T-helper 1 cell treated with Interleukin-12 subunit alpha and Interleukin-12 subunit beta and Interleukin-4 antibody, amounts not matched to agents 30 μg/mL and 1 μg/mL, for 36 hours (primary cell): ENCODE data around the gene FHIT.
"Not testable (repeated sequence)": the region's sequence is repeated elsewhere in the genome, so short reads cannot be mapped to it uniquely, and the experiment has no call there.

Experiments used
- H3K27ac Mint-ChIP-seq: one replicate; pipeline ENCODE4 v1.8.0; 2021; ENCODE audit warnings: mild to moderate bottlenecking, mixed read lengths
- H3K27me3 Mint-ChIP-seq: one replicate; pipeline ENCODE4 v1.8.0; 2021; ENCODE audit warnings: low read depth, mixed read lengths
- H3K36me3 Mint-ChIP-seq: one replicate; pipeline ENCODE4 v1.8.0; 2021; ENCODE audit warnings: low read depth, mixed read lengths
- H3K4me1 Mint-ChIP-seq: one replicate; pipeline ENCODE4 v1.8.0; 2021; ENCODE audit warnings: low read depth, mixed read lengths
- H3K4me3 Mint-ChIP-seq: one replicate; pipeline ENCODE4 v1.8.0; 2021; ENCODE audit warnings: mild to moderate bottlenecking, moderate library complexity, mixed read lengths
- H3K9me3 Mint-ChIP-seq: one replicate; pipeline ENCODE4 v1.8.0; 2021; ENCODE audit warnings: mixed read lengths

FHIT gene

DNA sequence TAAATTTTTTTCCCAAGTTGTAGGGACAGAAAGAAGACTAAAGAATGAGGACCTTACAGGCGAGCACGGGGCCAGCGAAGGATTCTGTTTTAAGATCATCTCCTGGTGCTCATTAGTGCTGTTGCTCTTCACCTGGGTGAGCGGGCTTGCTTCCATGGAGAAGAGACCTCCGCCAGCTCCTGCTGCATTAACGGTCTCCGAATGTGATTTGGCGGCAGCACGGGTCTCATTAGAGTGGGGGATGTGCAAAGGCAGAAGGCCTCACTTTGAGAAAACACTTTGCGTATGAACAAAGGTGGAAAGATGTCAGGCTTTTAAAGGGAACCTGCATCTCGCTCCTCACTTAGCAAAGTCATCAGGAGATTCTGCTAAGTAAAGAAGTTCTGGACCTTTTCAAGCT, 1448.0 kb downstream of the FHIT start:
- Mint-ChIP-seq H3K4me3 (no peak overlapping the region), H3K36me3 (peaks cover 10% of the 10 kb centered on the region), H3K4me1 (peaks cover 2% of the 10 kb centered on the region), H3K9me3 (no peaks in the 10 kb centered on the region), H3K27me3 (no peaks in the 10 kb centered on the region), H3K27ac (no peak overlapping the region)

DNA sequence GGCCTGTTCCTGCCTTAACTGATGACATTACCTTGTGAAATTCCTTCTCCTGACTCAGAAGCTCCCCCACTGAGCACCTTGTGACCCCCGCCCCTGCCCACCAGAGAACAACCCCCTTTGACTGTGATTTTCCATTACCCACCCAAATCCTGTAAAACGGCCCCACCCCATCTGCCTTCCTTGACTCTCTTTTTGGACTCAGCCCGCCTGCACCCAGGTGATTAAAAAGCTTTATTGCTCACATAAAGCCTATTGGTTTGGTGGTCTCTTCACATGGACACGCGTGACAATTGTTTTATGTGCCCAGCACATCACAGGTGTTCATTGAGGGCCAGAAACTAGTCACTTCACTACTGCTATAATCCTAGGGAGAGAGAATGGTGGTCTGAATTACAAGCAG, 1448.8 kb downstream of the FHIT start:
- peaks cover 10% of the 10 kb centered on the region for H3K36me3 Mint-ChIP-seq
- H3K4me3 Mint-ChIP-seq, H3K27me3 Mint-ChIP-seq, H3K9me3 Mint-ChIP-seq, H3K4me1 Mint-ChIP-seq, H3K27ac Mint-ChIP-seq: not testable (repeated sequence)

DNA sequence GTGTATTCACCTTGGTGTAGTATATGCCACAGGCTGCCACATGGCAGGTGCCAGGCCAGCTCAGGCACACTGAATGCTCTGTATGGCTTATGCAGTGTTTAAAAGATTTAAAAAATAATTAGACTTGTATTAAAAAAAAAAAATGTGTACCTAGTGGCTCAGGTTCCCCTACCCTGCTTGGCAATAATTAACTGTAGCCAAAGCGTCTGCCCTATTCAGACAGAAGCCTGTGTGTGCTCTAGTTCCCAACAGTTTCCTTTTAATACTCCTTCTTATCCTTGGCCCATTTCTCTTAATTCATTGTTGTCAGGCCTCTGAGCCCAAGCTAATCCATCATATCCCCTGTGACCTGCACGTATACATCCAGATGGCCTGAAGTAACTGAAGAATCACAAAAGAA, 1449.2 kb downstream of the FHIT start:
- Mint-ChIP-seq H3K27ac (no peak overlapping the region), H3K4me1 (peaks cover 2% of the 10 kb centered on the region)

DNA sequence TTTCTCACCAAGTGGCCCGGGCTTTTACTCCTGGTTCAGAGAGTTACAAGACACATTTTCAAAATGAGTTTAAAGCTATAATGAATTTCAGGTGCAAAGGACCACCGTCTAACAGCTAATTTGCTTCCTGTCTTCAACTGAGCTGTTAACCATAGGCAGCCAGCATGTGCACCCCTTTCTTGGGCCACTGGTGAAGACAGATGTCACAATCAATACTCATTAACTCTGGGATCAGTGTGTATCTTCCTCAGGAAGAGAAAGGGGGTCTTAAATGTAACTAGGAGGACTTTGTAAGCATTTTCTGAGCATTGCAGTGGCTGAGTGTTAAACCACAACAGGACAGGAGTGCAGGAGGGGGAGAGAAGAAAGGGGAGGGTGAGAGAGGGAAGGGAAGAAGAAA, 1450.8 kb downstream of the FHIT start:
- no peaks in the 10 kb centered on the region for H3K9me3 Mint-ChIP-seq
- H3K4me3 Mint-ChIP-seq = no peak overlapping the region
- no peaks in the 10 kb centered on the region for H3K27me3 Mint-ChIP-seq
- H3K27ac Mint-ChIP-seq = no peak overlapping the region
- peaks cover 7% of the 10 kb centered on the region for H3K36me3 Mint-ChIP-seq
- peaks cover 2% of the 10 kb centered on the region for H3K4me1 Mint-ChIP-seq

More for the DNA sequence above, 1449.2 kb downstream of the FHIT start:
- H3K36me3 Mint-ChIP-seq = peaks cover 9% of the 10 kb centered on the region
- H3K4me3 Mint-ChIP-seq = no peak overlapping the region
- no peaks in the 10 kb centered on the region for H3K9me3 Mint-ChIP-seq
- no peaks in the 10 kb centered on the region for H3K27me3 Mint-ChIP-seq

DNA sequence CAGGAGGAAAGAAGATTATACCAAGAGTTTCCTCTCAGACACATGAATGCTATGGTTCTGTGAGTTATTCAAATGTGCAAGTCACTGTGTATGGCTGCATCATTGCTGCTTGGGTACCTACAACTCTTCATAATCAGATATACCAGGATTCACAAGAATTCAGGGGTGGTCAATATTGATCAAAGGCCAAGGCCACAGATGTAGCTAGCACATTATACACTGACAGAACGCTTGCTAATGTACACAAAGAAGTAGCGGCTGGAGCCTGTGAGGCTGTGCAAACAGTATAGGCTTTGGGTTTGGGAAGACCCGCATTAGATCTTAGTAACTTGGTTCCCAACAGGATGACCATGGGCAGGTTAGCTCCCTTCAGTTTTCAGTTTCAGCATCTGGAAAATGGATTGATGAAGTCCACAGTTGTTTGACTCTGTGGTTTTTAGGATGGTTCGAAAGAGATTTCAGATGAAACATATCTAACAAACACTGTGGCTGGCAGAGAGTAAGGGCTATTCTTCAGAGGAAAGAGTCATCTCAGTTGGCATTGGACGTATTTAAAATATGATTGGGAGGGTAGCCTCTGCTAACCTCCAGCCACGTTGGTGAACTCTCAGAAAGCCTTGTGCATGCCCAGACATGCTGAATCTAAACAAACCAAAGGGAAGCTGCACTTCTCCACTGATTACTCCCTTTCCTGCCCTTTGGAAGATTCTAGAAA, 1452.7 kb downstream of the FHIT start:
- Mint-ChIP-seq H3K4me3 (no peak overlapping the region), H3K27ac (no peak overlapping the region), H3K36me3 (peaks cover 12% of the 10 kb centered on the region), H3K4me1 (peaks cover 2% of the 10 kb centered on the region), H3K27me3 (no peaks in the 10 kb centered on the region), H3K9me3 (no peaks in the 10 kb centered on the region)

DNA sequence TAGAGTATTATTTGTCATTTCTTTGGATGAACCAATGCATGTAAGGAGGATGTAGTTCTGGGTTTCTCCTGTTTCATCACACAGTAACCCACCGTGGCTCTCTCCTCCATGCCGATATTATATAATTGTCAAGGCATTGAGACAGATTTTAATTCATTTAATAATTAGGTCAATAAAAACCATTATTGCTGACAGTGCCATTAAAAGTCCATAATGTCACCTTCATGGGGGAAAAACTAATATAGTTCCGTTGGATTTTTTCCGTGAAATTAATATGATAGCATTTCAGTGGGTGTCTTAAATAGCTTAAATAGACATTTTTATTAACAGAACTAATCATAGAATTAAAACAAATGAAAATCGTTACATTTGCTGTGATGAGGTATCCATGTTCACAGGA, 1453.7 kb downstream of the FHIT start:
- H3K36me3 Mint-ChIP-seq = peaks cover 11% of the 10 kb centered on the region
- peaks cover 6% of the 10 kb centered on the region for H3K4me1 Mint-ChIP-seq
- H3K9me3 Mint-ChIP-seq = no peaks in the 10 kb centered on the region
- H3K27ac Mint-ChIP-seq = no peak overlapping the region
- H3K4me3 Mint-ChIP-seq = no peak overlapping the region
- H3K27me3 Mint-ChIP-seq = no peaks in the 10 kb centered on the region

DNA sequence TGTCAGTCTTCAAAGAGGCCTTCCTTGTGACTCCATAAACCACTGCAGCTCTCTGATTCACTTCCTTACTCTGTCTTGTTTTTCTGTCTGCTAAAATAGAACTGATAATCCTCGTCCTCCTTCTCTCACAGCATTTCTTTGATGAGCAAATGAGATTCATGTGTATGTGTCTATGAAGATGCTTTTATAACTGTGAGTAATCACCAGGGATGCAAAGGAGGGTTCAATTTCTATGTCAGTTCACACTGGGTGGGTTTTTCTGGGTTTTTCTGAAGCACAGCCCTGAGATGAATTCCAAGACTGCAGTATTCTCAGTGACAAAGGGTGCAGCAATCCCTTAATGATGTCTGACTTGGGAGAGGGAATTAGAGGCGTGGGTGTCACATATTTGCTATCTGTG, 1454.8 kb downstream of the FHIT start:
- H3K4me1 Mint-ChIP-seq = peaks cover 6% of the 10 kb centered on the region
- H3K9me3 Mint-ChIP-seq = no peaks in the 10 kb centered on the region
- H3K36me3 Mint-ChIP-seq = peaks cover 10% of the 10 kb centered on the region
- H3K4me3 Mint-ChIP-seq = no peak overlapping the region
- no peak overlapping the region for H3K27ac Mint-ChIP-seq
- H3K27me3 Mint-ChIP-seq = no peaks in the 10 kb centered on the region

DNA sequence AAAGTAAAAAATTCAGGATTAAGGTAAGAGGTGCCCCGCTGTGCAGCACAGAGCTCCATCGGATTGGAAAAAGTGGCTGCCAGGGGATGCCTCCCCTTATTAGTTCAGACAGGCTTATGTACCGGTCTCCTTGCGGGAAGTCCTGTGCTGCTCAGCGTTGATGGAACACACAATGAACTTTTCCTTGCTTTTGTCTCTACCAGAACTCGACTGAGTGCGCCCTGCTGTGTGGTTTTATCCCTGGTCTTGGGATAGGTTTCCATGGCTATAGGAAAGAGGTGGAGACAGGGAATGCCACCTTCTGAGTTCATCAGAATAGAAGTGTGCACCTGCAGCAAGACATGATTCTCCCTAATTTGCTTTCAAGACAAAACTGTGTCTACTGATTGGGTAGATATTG, 1455.5 kb downstream of the FHIT start:
- peaks cover 10% of the 10 kb centered on the region for H3K36me3 Mint-ChIP-seq
- H3K4me1 Mint-ChIP-seq = peaks cover 8% of the 10 kb centered on the region
- H3K4me3 Mint-ChIP-seq = no peak overlapping the region
- H3K27me3 Mint-ChIP-seq = no peaks in the 10 kb centered on the region
- no peak overlapping the region for H3K27ac Mint-ChIP-seq
- H3K9me3 Mint-ChIP-seq = no peaks in the 10 kb centered on the region

DNA sequence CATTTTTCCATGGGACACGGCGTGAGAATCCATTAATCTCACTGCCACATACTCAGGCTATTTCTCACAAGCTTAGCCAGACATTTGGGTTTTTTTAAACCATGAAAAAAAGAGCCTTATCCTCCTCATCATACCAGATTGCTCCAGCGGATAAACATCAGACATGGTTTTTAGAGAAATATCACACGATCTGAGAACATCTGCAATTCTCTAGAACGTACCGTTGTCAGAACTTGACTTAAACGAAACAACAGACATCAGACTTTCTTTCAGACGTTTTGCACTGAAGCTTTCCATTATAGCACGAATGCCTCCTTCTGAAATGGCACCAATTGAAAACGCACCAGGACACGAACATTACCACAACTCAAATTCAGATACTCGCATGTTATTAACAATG, 1457.3 kb downstream of the FHIT start:
- no peaks in the 10 kb centered on the region for H3K9me3 Mint-ChIP-seq
- peaks cover 14% of the 10 kb centered on the region for H3K4me1 Mint-ChIP-seq
- H3K27me3 Mint-ChIP-seq = no peaks in the 10 kb centered on the region
- no peak overlapping the region for H3K27ac Mint-ChIP-seq
- no peak overlapping the region for H3K4me3 Mint-ChIP-seq
- peaks cover 14% of the 10 kb centered on the region for H3K36me3 Mint-ChIP-seq

DNA sequence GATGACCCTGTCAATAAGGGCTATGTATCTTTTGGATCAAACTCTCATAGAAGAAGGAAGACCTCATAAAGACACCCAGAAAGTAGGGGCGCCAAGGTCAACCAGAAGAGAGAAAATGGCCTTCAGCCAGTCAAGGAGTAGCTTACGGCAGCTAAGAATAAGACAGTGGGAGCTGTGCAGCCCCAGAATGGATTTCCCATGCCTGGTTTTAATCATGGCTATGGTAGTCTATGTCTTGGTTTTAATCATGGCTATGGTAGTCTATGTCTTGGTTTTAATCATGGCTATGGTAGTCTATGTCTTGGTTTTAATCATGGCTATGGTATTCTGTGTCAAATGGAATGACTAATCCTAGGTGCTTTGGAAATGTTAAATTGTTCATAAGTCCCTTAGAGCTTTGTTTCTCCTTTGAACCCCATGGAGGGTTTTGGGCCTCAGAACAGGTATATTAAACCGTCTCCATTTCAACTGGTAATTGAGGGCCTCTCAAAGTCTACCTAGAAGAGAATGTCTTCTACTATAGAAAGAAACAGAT, 1459.4 kb downstream of the FHIT start:
- no peak overlapping the region for H3K4me3 Mint-ChIP-seq
- no peaks in the 10 kb centered on the region for H3K27me3 Mint-ChIP-seq
- H3K9me3 Mint-ChIP-seq = no peaks in the 10 kb centered on the region
- H3K27ac Mint-ChIP-seq = no peak overlapping the region
- peaks cover 18% of the 10 kb centered on the region for H3K36me3 Mint-ChIP-seq
- H3K4me1 Mint-ChIP-seq = peaks cover 21% of the 10 kb centered on the region

DNA sequence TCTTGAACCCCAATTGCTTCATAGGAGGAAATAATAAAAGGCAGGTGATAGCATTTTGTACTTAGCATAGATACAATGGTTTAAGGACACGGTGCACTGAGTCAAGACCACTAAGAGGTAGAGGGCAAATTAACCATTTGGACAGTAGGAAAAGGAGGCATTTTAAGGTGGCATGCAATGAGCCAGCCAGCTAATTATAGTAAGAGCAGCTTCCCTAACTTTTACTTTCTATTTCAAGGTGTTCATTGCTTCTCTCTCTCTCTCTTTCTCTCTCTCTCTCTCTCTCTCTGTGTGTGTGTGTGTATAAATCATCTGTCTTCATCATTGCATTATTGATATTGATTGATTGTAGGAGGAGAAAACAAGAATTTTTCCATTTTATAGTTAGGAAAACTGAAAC, 1461.0 kb downstream of the FHIT start:
- peaks cover 27% of the 10 kb centered on the region for H3K36me3 Mint-ChIP-seq
- no peaks in the 10 kb centered on the region for H3K9me3 Mint-ChIP-seq
- H3K4me3 Mint-ChIP-seq = no peak overlapping the region
- H3K27me3 Mint-ChIP-seq = no peaks in the 10 kb centered on the region
- H3K4me1 Mint-ChIP-seq = peaks cover 21% of the 10 kb centered on the region
- H3K27ac Mint-ChIP-seq = peak overlapping the region; percentile 3

DNA sequence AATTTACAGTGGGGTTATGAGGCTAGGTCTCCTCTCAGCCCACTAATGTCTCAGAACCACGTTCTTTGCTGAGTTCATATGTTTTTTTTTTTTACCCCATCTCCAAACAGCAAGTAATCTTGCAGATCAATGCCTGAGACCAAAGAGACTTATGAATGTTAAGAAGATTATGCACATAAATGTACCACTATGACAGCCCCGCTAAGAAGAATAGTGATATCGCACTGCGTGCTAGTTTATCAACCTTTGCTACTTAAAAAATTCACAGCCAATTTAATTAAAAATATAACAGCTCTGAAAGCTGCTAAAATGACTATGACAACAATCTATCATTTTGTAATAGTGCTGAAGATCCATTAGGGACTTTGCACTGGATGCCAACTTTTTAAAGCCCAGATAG, 1462.5 kb downstream of the FHIT start:
- peaks cover 25% of the 10 kb centered on the region for H3K36me3 Mint-ChIP-seq
- H3K27ac Mint-ChIP-seq = no peak overlapping the region
- no peaks in the 10 kb centered on the region for H3K27me3 Mint-ChIP-seq
- H3K9me3 Mint-ChIP-seq = peaks cover 3% of the 10 kb centered on the region
- H3K4me1 Mint-ChIP-seq = peaks cover 32% of the 10 kb centered on the region
- no peak overlapping the region for H3K4me3 Mint-ChIP-seq

DNA sequence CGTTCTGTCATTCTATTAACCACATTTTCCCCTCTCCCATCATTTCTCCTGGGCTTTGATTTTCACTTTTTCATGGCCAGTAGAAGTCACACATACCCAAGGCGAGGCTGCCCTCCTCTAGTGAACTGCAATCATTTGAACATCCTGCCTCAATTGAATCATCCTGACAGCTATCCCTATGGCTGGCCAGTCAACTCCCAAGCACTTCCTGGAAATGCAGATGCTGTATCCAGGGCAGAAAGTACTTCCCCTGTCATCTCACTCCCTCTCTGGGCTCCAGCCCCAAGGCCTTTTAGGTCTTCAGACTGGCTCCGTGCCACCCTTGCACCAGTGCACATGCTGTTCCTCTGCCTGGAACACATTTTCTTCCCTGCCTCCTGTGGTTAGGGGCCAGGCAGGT, 1463.1 kb downstream of the FHIT start:
- Mint-ChIP-seq H3K27me3 (no peaks in the 10 kb centered on the region), H3K27ac (no peak overlapping the region), H3K36me3 (peaks cover 25% of the 10 kb centered on the region), H3K4me1 (peaks cover 38% of the 10 kb centered on the region), H3K9me3 (peaks cover 3% of the 10 kb centered on the region), H3K4me3 (no peak overlapping the region)

DNA sequence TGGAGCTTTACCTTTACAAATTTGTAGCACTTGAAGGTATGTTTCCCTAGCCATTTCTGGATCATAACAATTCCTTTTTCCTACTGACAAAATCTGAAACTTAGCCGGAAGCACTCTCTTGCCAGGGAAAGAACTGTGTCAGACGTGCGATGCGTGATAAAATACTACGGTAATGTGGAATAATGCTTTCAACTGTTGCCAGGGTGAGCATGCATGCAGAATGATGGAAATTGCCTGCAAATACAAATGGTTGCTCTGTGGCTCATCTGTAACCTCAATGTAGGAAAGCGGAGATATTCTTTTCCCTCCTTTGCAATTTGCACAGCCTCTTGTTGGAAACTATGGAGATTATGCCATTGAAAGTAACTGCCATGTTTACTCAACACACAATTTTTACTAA, 1464.9 kb downstream of the FHIT start:
- Mint-ChIP-seq H3K36me3 (peaks cover 27% of the 10 kb centered on the region), H3K9me3 (peaks cover 3% of the 10 kb centered on the region), H3K4me1 (peaks cover 39% of the 10 kb centered on the region), H3K27me3 (no peaks in the 10 kb centered on the region), H3K4me3 (no peak overlapping the region), H3K27ac (no peak overlapping the region)

DNA sequence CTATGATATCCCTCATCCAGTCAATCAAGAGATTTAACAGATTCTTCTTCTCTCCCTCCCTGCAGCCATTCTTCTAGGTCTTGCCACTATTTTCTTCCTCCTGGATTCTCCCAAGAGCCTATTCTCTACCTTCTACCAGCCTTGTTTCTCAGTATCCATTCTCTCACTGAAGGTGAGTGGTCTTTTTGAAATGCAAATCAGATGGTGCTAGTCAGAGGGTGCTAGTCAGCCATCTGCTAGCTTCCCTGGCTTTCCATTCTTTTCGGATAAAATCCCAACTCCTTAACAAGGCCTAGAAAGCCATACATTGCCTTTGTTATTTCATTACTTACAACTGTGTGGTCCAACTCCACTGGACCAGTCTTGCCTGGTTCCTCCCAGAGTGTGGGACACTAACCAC, 1467.1 kb downstream of the FHIT start:
- no peak overlapping the region for H3K4me3 Mint-ChIP-seq
- H3K36me3 Mint-ChIP-seq = peaks cover 29% of the 10 kb centered on the region
- no peak overlapping the region for H3K27ac Mint-ChIP-seq
- peaks cover 28% of the 10 kb centered on the region for H3K4me1 Mint-ChIP-seq
- H3K9me3 Mint-ChIP-seq = peaks cover 3% of the 10 kb centered on the region
- no peaks in the 10 kb centered on the region for H3K27me3 Mint-ChIP-seq
